SJSA1 (cell line): ENCODE results near the gene SERPINA4. TPM values are rescaled to one million over a fixed set of nuclear protein-coding genes. Genes with fewer than 3 reads are reported as not detected.

Source experiments
- DNase-seq, 2 experiments: peaks; one replicate each; pipeline ENCODE4 v3.0.0-alpha.2; 2015 to 2020; ENCODE audit warnings: low spot score in 2 of 2, low read depth in 1 of 2
- H3K27ac ChIP-seq: fragments of 250-450 bp; sonication (Bioruptor Pico); 2 replicates; pipeline ENCODE4 v1.5.1; 2020; ENCODE audit warnings: mild to moderate bottlenecking, moderate library complexity
- H3K27me3 ChIP-seq: fragments of 250-450 bp; sonication (Bioruptor Pico); replicated peaks from 2 replicates; pipeline ENCODE4 v1.5.1; 2020; ENCODE audit warnings: mild to moderate bottlenecking, moderate library complexity
- H3K36me3 ChIP-seq: fragments of 250-450 bp; sonication (Bioruptor Pico); 2 replicates; pipeline ENCODE4 v1.5.1; 2020; ENCODE audit warnings: mild to moderate bottlenecking
- H3K4me1 ChIP-seq: fragments of 250-450 bp; sonication (Bioruptor Pico); replicated peaks from 2 replicates; pipeline ENCODE4 v1.6.1; 2021; ENCODE audit warnings: mild to moderate bottlenecking
- H3K4me3 ChIP-seq: fragments of 250-450 bp; sonication (Bioruptor Pico); 2 replicates; pipeline ENCODE4 v1.5.1; 2020; ENCODE audit warnings: mild to moderate bottlenecking
- H3K9me3 ChIP-seq: fragments of 250-450 bp; sonication (Bioruptor Pico); replicated peaks from 2 replicates; pipeline ENCODE4 v1.5.1; 2020; ENCODE audit warnings: mild to moderate bottlenecking
- total RNA-seq: library from RNA; depleted of rRNA; stranded (reverse); fragments of >200 nt; shearing (Covaris generic); gene quantifications from 2 replicates; pipeline ENCODE4 v1.2.3, GENCODE V29; 2014; rRNA removed

SERPINA4 gene
- total RNA-seq, 1 experiment from 2014 or later: not detected

GRCh38 chr14:94614802-94615201 is 53.6 kb downstream of the SERPINA4 start:
- Histone ChIP-seq H3K27me3 (no peaks in the 10 kb centered on the region), H3K27ac (no peak overlapping the region), H3K36me3 (no peaks in the 10 kb centered on the region), H3K4me1 (peaks cover 14% of the 10 kb centered on the region), H3K9me3 (peaks cover 11% of the 10 kb centered on the region), H3K4me3 (no peak overlapping the region)
- DNase-seq: no peak

GRCh38 chr14:94615254-94615653 is 54.0 kb downstream of the SERPINA4 start:
- H3K4me3 ChIP-seq: no peak overlapping the region
- H3K36me3 ChIP-seq: no peaks in the 10 kb centered on the region
- peaks cover 11% of the 10 kb centered on the region for H3K4me1 ChIP-seq
- peaks cover 11% of the 10 kb centered on the region for H3K9me3 ChIP-seq
- DNase-seq: no peak
- H3K27me3 ChIP-seq: no peaks in the 10 kb centered on the region
- H3K27ac ChIP-seq: no peak overlapping the region

DNA sequence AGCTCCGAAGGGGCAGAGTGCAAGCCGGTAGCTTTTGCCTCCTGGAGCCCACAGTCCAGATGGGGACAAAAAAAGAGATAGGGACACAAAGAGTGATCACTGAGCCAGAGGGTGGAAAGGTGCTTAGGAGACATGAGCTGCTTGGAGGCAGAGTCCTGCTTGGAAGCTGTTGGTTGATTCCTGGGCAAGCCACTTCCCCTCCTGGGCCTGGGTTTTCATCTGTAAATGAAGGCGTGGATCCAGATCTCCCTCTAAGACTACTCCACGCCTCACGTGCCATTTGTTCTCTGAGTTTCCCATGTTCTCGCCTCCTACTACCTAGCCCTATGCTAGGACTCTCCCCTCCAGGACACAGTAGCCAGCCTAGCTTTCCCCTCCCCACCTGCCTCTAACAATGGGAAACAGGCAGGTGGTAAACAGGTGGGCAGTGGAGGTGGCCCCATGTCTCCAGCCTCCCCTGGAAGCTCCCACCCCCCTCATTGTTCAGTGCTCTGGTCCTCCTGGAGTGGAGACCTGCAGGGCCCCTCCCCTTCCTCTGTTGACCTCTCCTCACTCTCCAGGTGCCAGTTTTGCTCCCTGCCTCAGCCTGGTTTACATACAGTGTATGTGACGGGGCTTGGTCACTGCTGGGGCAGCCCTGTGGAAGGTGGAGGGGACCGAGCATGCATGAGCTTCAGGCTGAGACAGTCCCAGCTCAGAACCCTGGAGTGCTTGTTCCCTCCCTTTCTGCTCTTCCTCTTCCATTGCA is 54.8 kb downstream of the SERPINA4 start:
- no peaks in the 10 kb centered on the region for H3K36me3 ChIP-seq
- H3K4me1 ChIP-seq: peaks cover 4% of the 10 kb centered on the region
- no peak overlapping the region for H3K4me3 ChIP-seq
- H3K27me3 ChIP-seq: no peaks in the 10 kb centered on the region
- no peak overlapping the region for H3K27ac ChIP-seq
- no peak for DNase-seq
- H3K9me3 ChIP-seq: peaks cover 11% of the 10 kb centered on the region

- no peak overlapping the region for H3K27ac ChIP-seq
Measured at GRCh38 chr14:94617366-94617941, 56.2 kb downstream of the SERPINA4 start.

GRCh38 chr14:94617988-94618822 is 57.0 kb downstream of the SERPINA4 start:
- Histone ChIP-seq H3K27me3 (no peaks in the 10 kb centered on the region), H3K27ac (no peak overlapping the region), H3K9me3 (peaks cover 11% of the 10 kb centered on the region), H3K4me3 (no peak overlapping the region), H3K36me3 (no peaks in the 10 kb centered on the region), H3K4me1 (no peaks in the 10 kb centered on the region)
- no peak for DNase-seq

More at GRCh38 chr14:94617366-94617941, 56.2 kb downstream of the SERPINA4 start:
- Histone ChIP-seq H3K9me3 (peaks cover 11% of the 10 kb centered on the region), H3K27me3 (no peaks in the 10 kb centered on the region), H3K4me3 (no peak overlapping the region), H3K4me1 (no peaks in the 10 kb centered on the region), H3K36me3 (no peaks in the 10 kb centered on the region)
- DNase-seq: no peak

DNA sequence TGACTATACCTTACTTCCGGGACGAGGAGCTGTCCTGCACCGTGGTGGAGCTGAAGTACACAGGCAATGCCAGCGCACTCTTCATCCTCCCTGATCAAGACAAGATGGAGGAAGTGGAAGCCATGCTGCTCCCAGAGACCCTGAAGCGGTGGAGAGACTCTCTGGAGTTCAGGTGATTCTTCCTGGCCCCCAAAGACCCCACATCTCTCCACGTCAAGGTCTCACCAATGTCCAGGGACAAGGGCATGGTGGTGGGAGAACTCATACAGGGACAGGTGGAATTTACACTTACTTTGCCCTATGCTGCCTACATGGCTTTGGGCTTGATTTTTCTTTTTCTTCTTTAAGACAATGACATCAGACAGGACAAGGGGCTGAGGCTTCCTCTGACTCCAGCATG is 58.1 kb downstream of the SERPINA4 start:
- Histone ChIP-seq H3K27ac (no peak overlapping the region), H3K4me3 (no peak overlapping the region), H3K9me3 (peaks cover 11% of the 10 kb centered on the region), H3K4me1 (no peaks in the 10 kb centered on the region), H3K36me3 (no peaks in the 10 kb centered on the region), H3K27me3 (no peaks in the 10 kb centered on the region)
- no peak for DNase-seq

Other genes with a start within 250 kb of the SERPINA4 start
- not detected in 2 replicates for gene SERPINA6, start 238.1 kb upstream of the SERPINA4 start, total RNA-seq
- not detected in 2 replicates for gene SERPINA2, start 194.7 kb upstream of the SERPINA4 start, total RNA-seq
- 3.9 and 6.9 TPM in 2 replicates for gene SERPINA1, start 172.8 kb upstream of the SERPINA4 start, total RNA-seq
- gene SERPINA11, start 108.6 kb upstream of the SERPINA4 start, total RNA-seq: not detected in 2 replicates
- gene SERPINA9, start 85.2 kb upstream of the SERPINA4 start, total RNA-seq: not detected in 2 replicates
- not detected in 2 replicates for gene SERPINA12, start 52.0 kb upstream of the SERPINA4 start, total RNA-seq
- 0.42 TPM in 1 of 2 replicates, not detected in the other for gene SERPINA5, start 20.0 kb downstream of the SERPINA4 start, total RNA-seq
- 0.13 and 0.95 TPM in 2 replicates for gene SERPINA3, start 50.9 kb downstream of the SERPINA4 start, total RNA-seq
- 2.8 and 12.1 TPM in 2 replicates for gene GSC, start 208.7 kb downstream of the SERPINA4 start, total RNA-seq